Measurements from ENCODE around the gene EIF4EBP2.

EIF4EBP2 gene

GRCh38 chr10:70424320-70424719 lies 20.4 kb downstream of the EIF4EBP2 start:
- no CpG with 5 or more reads among the region's 3 CpGs for WGBS, 2 donors (ENCODE audit: extremely low coverage in 2 of 2, insufficient read length in 2 of 2, insufficient replicate concordance in 1 of 2)
- no peak overlapping the region for H3K18ac ChIP-seq (ENCODE audit: low read length)
- H2AFZ ChIP-seq (ENCODE audit: low read length): no peak overlapping the region
- H3K36me3 ChIP-seq (replicated peaks in 1 of 2; ENCODE audit: control insufficient read depth in 2 of 2, insufficient read depth in 2 of 2, low read length in 2 of 2): peaks cover 46 to 99% of the 10 kb centered on the region in 2 donors
- no peak overlapping the region for H2AK5ac ChIP-seq (ENCODE audit: low read depth, low read length)
- no peak overlapping the region for H3K4me3 ChIP-seq (ENCODE audit: low read length in 2 of 2)
- H3K79me1 ChIP-seq (ENCODE audit: low read depth, low read length): no peaks in the 10 kb centered on the region
- H2BK5ac ChIP-seq (ENCODE audit: low read length): no peak overlapping the region
- no peak overlapping the region for H2BK15ac ChIP-seq (ENCODE audit: low read length)
- no peak overlapping the region for H2BK12ac ChIP-seq (ENCODE audit: low read length)
- no peak overlapping the region for H3K14ac ChIP-seq (ENCODE audit: low read length)
- no peak overlapping the region for H3K4me2 ChIP-seq (ENCODE audit: insufficient read depth, low read length, poor library complexity, severe bottlenecking)
- H3K4me1 ChIP-seq (ENCODE audit: control insufficient read depth in 2 of 2, insufficient read depth in 1 of 2, low read depth in 1 of 2, low read length in 2 of 2): peaks cover 1 to 12% of the 10 kb centered on the region in 2 donors
- no peaks in the 10 kb centered on the region for H3K9me3 ChIP-seq (replicated peaks in 1 of 2; ENCODE audit: control insufficient read depth in 2 of 2, insufficient read depth in 1 of 2, low read depth in 1 of 2, low read length in 2 of 2)
- no peak overlapping the region for H3K27ac ChIP-seq (replicated peaks; ENCODE audit: low read length)
- H4K8ac ChIP-seq (ENCODE audit: low read depth, low read length): no peak overlapping the region
- no peak overlapping the region for H3K4ac ChIP-seq (ENCODE audit: low read length)
- no peak overlapping the region for H2BK120ac ChIP-seq (ENCODE audit: low read depth, low read length)
- no peak overlapping the region for H4K91ac ChIP-seq (ENCODE audit: low read depth, low read length, poor library complexity)
- no peak overlapping the region for H3K9ac ChIP-seq (ENCODE audit: low read depth, low read length, poor library complexity)
- DNase-seq (ENCODE audit: low spot score): no peak
- no peak overlapping the region for H3K23ac ChIP-seq (ENCODE audit: low read depth, low read length, poor library complexity)
- no peaks in the 10 kb centered on the region for H3K27me3 ChIP-seq (ENCODE audit: control insufficient read depth in 3 of 3, insufficient read depth in 3 of 3, low read depth in 1 of 3, low read length in 3 of 3)

- Histone ChIP-seq H3K27me3 (ENCODE audit: control insufficient read depth in 3 of 3, insufficient read depth in 3 of 3, low read depth in 1 of 3, low read length in 3 of 3) (no peaks in the 10 kb centered on the region), H3K23ac (ENCODE audit: low read depth, low read length, poor library complexity) (no peak overlapping the region), H3K36me3 (replicated peaks in 1 of 2; ENCODE audit: control insufficient read depth in 2 of 2, insufficient read depth in 2 of 2, low read length in 2 of 2) (peaks cover 42 to 98% of the 10 kb centered on the region in 2 donors), H3K9ac (ENCODE audit: low read depth, low read length, poor library complexity) (no peak overlapping the region), H3K18ac (ENCODE audit: low read length) (no peak overlapping the region), H3K27ac (replicated peaks; ENCODE audit: low read length) (no peak overlapping the region), H2BK12ac (ENCODE audit: low read length) (no peak overlapping the region), H2AK5ac (ENCODE audit: low read depth, low read length) (no peak overlapping the region), H3K9me3 (replicated peaks in 1 of 2; ENCODE audit: control insufficient read depth in 2 of 2, insufficient read depth in 1 of 2, low read depth in 1 of 2, low read length in 2 of 2) (no peaks in the 10 kb centered on the region), H2AFZ (ENCODE audit: low read length) (no peak overlapping the region), H3K4ac (ENCODE audit: low read length) (no peak overlapping the region), H3K4me1 (ENCODE audit: control insufficient read depth in 2 of 2, insufficient read depth in 1 of 2, low read depth in 1 of 2, low read length in 2 of 2) (peaks cover 1 to 12% of the 10 kb centered on the region in 2 donors), H3K4me2 (ENCODE audit: insufficient read depth, low read length, poor library complexity, severe bottlenecking) (no peak overlapping the region), H3K14ac (ENCODE audit: low read length) (peak overlapping the region; percentile 4), H2BK15ac (ENCODE audit: low read length) (no peak overlapping the region), H4K91ac (ENCODE audit: low read depth, low read length, poor library complexity) (no peak overlapping the region), H4K8ac (ENCODE audit: low read depth, low read length) (no peak overlapping the region), H3K4me3 (ENCODE audit: low read length in 2 of 2) (no peak overlapping the region), H3K79me1 (ENCODE audit: low read depth, low read length) (no peaks in the 10 kb centered on the region), H2BK120ac (ENCODE audit: low read depth, low read length) (no peak overlapping the region), H2BK5ac (ENCODE audit: low read length) (no peak overlapping the region)
- no peak for DNase-seq (ENCODE audit: low spot score)
- no CpG with 5 or more reads among the region's 3 CpGs for WGBS, 2 donors (ENCODE audit: extremely low coverage in 2 of 2, insufficient read length in 2 of 2, insufficient replicate concordance in 1 of 2)
These were observed 21.2 kb downstream of the EIF4EBP2 start for GRCh38 chr10:70425096-70425495.

DNA sequence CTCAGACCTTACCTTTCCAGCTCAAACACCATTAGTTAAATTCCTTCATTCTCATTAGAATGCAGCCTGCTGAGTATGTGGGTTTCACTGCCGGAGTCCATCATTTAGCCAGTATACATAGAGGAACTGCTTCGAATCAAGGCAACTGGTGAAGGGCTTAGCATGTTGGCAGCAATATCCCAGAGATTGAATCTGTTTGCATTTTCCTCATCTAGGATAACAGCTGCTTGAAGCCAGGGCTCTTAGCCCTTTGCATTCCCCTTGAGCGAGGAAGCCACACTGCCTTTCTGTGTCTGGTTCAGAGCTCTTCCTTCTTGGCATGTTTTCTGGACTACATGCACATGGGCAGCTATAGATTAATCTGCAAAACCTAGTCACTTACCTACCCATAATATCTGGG lies 22.9 kb downstream of the EIF4EBP2 start:
- peaks cover 37 to 91% of the 10 kb centered on the region in 2 donors for H3K36me3 ChIP-seq (replicated peaks in 1 of 2; ENCODE audit: control insufficient read depth in 2 of 2, insufficient read depth in 2 of 2, low read length in 2 of 2)
- no peak overlapping the region for H3K27ac ChIP-seq (replicated peaks; ENCODE audit: low read length)
- no peak overlapping the region for H4K91ac ChIP-seq (ENCODE audit: low read depth, low read length, poor library complexity)
- H3K79me1 ChIP-seq (ENCODE audit: low read depth, low read length): no peaks in the 10 kb centered on the region
- H4K8ac ChIP-seq (ENCODE audit: low read depth, low read length): no peak overlapping the region
- no peak overlapping the region for H3K14ac ChIP-seq (ENCODE audit: low read length)
- peaks cover 2 to 12% of the 10 kb centered on the region in 2 donors for H3K4me1 ChIP-seq (ENCODE audit: control insufficient read depth in 2 of 2, insufficient read depth in 1 of 2, low read depth in 1 of 2, low read length in 2 of 2)
- H3K27me3 ChIP-seq (ENCODE audit: control insufficient read depth in 3 of 3, insufficient read depth in 3 of 3, low read depth in 1 of 3, low read length in 3 of 3): no peaks in the 10 kb centered on the region
- WGBS, 2 donors (ENCODE audit: extremely low coverage in 2 of 2, insufficient read length in 2 of 2, insufficient replicate concordance in 1 of 2): no CpG with 5 or more reads among the region's 3 CpGs
- no peak overlapping the region for H2BK5ac ChIP-seq (ENCODE audit: low read length)
- no peak overlapping the region for H3K18ac ChIP-seq (ENCODE audit: low read length)
- H3K4ac ChIP-seq (ENCODE audit: low read length): no peak overlapping the region
- no peak overlapping the region for H2BK12ac ChIP-seq (ENCODE audit: low read length)
- H2BK120ac ChIP-seq (ENCODE audit: low read depth, low read length): no peak overlapping the region
- H2BK15ac ChIP-seq (ENCODE audit: low read length): no peak overlapping the region
- no peak overlapping the region for H3K9ac ChIP-seq (ENCODE audit: low read depth, low read length, poor library complexity)
- no peaks in the 10 kb centered on the region for H3K9me3 ChIP-seq (replicated peaks in 1 of 2; ENCODE audit: control insufficient read depth in 2 of 2, insufficient read depth in 1 of 2, low read depth in 1 of 2, low read length in 2 of 2)
- no peak overlapping the region for H3K4me2 ChIP-seq (ENCODE audit: insufficient read depth, low read length, poor library complexity, severe bottlenecking)
- H2AK5ac ChIP-seq (ENCODE audit: low read depth, low read length): no peak overlapping the region
- no peak overlapping the region for H3K4me3 ChIP-seq (ENCODE audit: low read length in 2 of 2)
- no peak for DNase-seq (ENCODE audit: low spot score)
- H3K23ac ChIP-seq (ENCODE audit: low read depth, low read length, poor library complexity): no peak overlapping the region
- H2AFZ ChIP-seq (ENCODE audit: low read length): no peak overlapping the region

DNA sequence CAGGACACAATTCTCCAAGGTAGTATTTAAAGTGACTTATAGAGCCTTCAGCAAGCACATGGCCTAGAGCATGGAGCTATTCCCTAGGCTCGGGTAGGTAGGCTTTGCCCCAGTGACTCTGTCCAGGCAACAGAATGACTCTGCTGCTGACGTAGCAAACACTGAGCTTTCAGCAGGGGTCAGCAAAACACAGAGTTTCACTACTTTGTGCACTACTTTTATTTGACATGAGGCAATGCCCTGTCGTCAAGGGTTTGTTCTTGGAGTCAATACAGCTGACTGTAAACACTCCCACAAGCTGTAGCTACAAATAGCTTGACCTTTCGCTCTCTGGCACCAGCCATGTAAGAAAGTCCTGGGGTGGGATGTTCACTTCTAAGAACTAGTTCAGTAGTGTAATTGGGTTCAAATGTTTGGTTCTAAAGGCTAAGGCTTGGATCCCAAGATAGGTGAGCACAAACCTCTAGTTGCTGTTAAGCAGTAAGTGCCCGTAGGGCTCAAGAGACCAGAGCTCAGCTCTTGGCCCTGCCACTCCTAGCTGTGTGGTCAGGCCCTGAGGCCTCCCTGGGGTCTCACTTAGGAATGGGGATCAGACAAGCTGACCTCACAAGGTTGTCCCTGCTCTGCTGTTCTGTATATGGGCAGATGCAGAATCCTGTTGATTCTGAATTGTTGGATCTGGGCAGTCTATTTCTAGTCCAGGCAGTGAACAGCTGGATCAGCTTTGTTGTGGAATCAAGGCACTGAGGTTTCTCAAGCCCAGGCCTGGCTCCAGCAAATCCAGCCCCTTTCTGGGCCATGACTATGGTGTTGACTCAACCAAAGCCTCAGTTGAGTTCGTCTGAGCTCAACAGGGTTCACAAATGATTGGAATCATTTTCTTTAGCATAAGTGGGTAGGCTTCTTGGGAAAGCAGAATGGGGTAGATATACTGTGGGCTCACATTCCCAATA lies 26.8 kb downstream of the EIF4EBP2 start:
- H2BK5ac ChIP-seq (ENCODE audit: low read length): no peak overlapping the region
- H3K9me3 ChIP-seq (replicated peaks in 1 of 2; ENCODE audit: control insufficient read depth in 2 of 2, insufficient read depth in 1 of 2, low read depth in 1 of 2, low read length in 2 of 2): no peaks in the 10 kb centered on the region
- no peak overlapping the region for H2BK15ac ChIP-seq (ENCODE audit: low read length)
- no peaks in the 10 kb centered on the region for H3K79me1 ChIP-seq (ENCODE audit: low read depth, low read length)
- H3K23ac ChIP-seq (ENCODE audit: low read depth, low read length, poor library complexity): no peak overlapping the region
- DNase-seq (ENCODE audit: low spot score): no peak
- H3K4me1 ChIP-seq (ENCODE audit: control insufficient read depth in 2 of 2, insufficient read depth in 1 of 2, low read depth in 1 of 2, low read length in 2 of 2): peaks cover 0 to 6% of the 10 kb centered on the region in 2 donors
- H3K4ac ChIP-seq (ENCODE audit: low read length): no peak overlapping the region
- H3K36me3 ChIP-seq (replicated peaks in 1 of 2; ENCODE audit: control insufficient read depth in 2 of 2, insufficient read depth in 2 of 2, low read length in 2 of 2): peaks cover 18 to 64% of the 10 kb centered on the region in 2 donors
- H4K8ac ChIP-seq (ENCODE audit: low read depth, low read length): no peak overlapping the region
- H2BK120ac ChIP-seq (ENCODE audit: low read depth, low read length): no peak overlapping the region
- H2AFZ ChIP-seq (ENCODE audit: low read length): no peak overlapping the region
- H3K4me3 ChIP-seq (ENCODE audit: low read length in 2 of 2): no peak overlapping the region
- H3K27ac ChIP-seq (replicated peaks; ENCODE audit: low read length): no peak overlapping the region
- no peaks in the 10 kb centered on the region for H3K27me3 ChIP-seq (ENCODE audit: control insufficient read depth in 3 of 3, insufficient read depth in 3 of 3, low read depth in 1 of 3, low read length in 3 of 3)
- no peak overlapping the region for H3K9ac ChIP-seq (ENCODE audit: low read depth, low read length, poor library complexity)
- H2AK5ac ChIP-seq (ENCODE audit: low read depth, low read length): no peak overlapping the region
- H4K91ac ChIP-seq (ENCODE audit: low read depth, low read length, poor library complexity): no peak overlapping the region
- H3K4me2 ChIP-seq (ENCODE audit: insufficient read depth, low read length, poor library complexity, severe bottlenecking): no peak overlapping the region
- no peak overlapping the region for H2BK12ac ChIP-seq (ENCODE audit: low read length)
- no peak overlapping the region for H3K14ac ChIP-seq (ENCODE audit: low read length)
- WGBS, 2 donors (ENCODE audit: extremely low coverage in 2 of 2, insufficient read length in 2 of 2, insufficient replicate concordance in 1 of 2): no CpG with 5 or more reads among the region's 6 CpGs
- no peak overlapping the region for H3K18ac ChIP-seq (ENCODE audit: low read length)
